GM19240 (cell line): ENCODE data around the gene PLK5.
A peak's percentile ranks its signal among the peaks of the same experiment; 100 is the strongest.
"Not testable (repeated sequence)": the region's sequence is repeated elsewhere in the genome, so short reads cannot be mapped to it uniquely, and the experiment has no call there.

Experiments used
- DNase-seq: peaks from one replicate; pipeline ENCODE4 v3.0.0; 2011; ENCODE audit warnings: low spot score; ENCODE audit not compliant: insufficient read length

PLK5 gene

DNA sequence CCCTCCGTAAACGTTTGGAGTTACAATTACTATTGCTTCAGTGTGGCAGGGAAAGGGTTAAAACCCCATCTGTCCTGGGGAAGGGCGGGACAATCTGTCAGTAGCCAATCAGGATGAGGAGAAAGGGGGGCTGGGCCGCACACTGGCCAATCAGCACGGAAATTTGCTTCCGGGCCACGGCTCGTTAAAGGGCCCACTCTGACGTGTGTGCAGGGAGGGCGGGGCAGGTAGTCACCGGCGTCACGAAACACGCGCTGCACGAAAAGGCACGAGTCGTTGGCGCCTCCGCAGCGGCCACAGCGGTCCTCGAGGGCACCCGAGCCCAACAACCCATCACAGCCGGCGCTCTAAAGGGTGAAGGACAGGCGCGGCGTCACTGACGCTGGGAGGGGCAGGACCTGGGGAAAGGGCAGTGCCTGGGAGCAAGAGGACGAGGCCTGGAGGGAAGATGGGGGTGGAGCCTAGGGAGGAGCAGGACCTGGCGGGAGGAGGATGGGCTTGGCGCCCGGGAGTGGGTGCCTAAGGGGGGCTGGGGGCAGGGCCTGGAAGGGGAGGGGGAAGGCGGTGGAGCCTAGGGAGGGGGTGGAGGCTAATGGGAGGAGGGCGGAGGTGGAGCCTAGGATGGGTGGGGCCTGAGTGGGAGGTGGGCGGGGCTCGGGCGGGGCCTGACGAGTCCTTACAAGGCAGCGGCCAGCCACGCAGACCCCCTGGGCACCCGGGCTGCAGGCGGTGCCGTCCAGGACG lies 15.9 kb upstream of the PLK5 start:
- peak; percentile 91 for DNase-seq

DNA sequence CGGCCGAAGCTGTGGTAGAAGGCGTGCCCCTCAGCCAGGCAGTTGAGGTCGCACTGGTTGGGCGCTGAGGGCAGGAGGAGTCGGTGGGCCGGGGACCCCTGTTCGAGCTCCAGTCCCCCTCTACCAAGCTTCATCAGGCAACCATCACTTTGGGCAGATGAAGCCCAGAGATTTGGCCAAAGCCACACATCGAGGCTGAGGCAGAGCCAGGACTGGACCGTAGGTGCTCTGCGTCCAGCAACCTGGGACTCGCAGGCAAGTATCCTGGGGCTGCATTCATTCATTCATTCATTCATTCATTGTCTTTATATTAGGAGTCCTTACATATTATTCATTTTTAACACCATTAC lies 15.4 kb upstream of the PLK5 start:
- no peak for DNase-seq

DNA sequence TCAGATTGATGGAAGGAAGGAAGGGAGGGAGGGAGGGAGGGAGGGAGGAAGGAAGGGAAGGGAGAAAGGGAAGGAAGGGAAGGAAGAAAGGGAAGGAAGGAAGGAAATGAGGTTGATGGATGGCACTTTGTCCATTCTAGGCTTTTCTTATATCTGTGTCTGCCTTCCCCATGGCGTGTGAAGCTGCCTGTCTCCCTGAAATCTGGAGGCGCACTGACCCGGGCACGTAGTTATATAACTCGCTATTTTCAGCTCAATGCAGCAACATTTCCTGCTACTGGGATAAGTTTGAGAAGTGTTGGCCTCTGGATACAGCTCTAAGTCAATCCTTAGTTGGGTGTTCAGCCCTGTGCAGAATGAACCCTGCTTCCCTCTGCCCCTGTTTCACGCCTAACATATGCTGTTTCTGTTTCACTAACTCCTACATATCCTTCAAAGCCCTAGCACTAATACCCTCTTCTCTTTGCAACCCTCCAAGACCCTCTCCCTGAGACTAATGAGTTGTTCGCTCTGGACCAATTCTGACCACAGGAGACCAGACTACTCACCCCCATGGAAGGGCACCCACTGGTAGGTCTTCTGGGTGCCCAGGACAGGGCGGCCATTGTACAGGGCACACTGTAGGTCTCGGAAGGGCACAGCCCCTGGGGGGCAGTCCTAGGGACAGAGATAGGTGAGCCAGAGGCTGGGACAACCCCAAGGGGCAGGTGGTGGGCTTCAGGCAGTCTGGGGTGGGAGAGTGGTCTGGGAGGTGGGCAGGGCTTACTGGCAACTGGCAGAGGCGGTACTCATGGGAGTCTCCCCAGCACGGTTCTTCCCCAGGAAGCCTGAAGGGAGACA lies 14.1 kb upstream of the PLK5 start:
- no peak for DNase-seq

DNA sequence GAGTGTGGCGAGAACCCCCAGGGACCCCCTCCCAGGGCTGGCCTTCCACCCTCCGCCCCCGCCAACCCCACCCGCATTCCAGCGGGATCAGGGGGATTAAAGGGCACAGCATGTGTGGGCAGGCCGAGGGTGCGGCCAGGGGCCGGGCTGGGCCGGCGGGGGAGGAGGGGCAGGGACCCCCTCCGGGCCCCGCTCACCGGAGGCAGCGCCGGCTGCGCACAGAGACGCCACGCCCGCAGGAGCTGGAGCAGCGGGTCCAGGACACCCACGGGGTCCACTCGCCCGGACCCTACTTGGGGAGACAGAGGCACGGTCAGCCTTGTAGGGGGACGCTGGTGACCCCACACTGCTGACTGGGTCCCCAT lies 13.5 kb upstream of the PLK5 start:
- DNase-seq = no peak

DNA sequence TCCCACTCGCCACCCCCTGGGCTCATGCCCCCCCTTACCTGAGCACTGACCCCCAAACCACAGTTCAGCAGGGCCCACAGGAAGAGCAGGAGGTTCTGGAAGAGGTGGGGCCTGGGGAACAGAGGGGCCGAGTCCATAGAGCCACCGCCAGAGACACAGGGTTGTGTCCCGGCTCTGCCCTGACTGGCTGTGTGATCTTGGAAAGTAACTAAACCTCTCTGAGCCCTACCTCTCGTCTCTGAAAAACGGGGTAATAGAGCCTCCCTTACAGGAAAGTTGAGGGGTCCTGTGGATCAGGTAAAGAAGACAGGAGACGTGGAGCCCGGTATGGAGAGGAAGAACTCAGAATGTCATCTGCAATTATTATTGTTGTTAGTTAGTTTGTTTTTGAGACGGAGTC lies 13.1 kb upstream of the PLK5 start:
- no peak for DNase-seq

DNA sequence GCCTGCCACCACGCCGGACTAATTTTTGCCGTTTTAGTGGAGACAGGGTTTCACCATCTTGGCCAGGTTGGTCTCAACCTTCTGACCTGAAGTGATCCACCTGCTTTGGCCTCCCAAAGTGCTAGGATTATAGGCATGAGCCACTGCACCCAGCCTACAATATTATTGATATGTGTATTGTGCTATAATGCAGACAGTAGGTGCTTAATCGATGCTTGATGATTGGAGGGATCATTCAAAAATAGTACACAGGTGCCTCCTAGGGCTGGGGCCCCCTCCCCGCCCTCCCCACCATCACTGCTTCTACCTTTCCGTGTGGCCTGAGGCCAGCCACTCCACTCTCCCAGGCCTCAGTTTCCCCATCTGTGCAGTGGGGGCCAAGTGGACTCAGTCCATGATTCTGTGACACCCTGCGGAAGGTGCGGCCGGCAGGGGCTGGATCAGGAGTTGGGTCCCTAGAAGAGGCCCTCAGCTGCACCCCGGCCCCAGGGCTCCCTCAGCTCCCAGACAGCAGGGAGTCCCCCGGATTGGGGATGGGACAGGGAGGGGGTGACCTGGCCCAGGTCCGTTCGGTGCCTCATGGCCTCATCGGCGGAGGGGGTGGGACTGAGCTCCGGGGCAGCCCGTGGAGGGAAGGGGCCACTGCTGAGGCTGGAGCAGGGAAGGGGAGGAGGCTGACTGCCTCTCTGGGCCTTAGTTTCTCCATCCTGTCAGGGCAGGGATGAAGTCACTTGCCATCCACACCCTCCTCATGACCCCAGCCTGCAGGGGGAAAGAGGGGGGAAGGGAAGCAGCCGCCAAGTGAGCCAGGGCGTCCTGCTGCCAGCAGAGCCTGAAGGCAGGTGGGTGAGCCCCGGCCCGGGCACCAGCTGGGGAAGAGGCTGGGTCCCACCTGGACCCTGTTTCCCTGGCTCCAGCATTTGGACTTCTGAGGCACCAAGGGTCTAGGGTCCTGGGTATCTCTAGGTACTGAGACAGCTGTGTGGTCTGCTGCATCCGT lies 12.3 kb upstream of the PLK5 start:
- DNase-seq = no peak

DNA sequence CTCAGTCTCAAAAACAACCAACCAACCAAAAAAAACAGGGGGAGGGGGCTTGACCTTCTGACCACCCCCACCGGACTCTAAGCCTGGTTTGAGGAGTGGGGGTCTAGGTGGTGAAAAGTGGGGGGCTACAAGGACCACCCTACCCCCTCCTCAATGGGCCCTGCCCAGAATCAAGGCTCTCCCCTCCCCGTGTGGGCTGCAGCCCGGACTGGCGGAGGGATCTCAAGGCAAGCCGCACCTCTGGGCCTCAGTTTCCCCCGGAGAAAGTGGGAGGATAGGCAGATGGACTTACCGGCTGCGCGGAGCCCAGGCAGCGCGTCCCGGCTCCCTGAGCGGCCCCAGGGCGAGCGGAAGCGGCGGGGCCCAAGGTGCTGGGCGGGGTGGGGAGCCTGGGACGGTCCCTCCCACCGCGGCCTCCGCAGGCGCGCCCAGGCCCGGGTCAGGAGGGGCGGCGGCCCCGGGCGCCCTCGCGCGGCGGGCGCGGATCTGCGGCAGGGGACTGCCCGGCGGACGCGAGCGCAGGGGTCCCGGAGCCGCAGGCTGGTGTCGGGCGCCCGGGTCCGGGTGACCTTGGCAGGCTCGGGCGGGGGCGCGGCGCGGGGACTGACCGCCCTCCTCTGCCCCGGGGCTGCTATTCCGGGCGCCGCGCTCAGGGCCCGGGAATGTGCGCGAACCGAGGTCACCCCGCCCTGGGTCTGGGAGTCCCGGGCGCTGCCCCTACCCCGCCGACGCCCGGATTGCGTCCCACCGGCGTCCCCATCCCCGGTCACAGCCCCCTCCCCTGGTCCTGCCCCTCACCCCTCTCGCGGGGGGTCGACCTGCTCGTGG lies 11.0 kb upstream of the PLK5 start, which contains the start of gene ADAMTSL5:
TSS of gene ADAMTSL5 (minus strand) at position 349 of the 828 bp plus-strand sequence. CDS start 2,076 bp downstream, outside the sequence.
- DNase-seq = peak; percentile 64

DNA sequence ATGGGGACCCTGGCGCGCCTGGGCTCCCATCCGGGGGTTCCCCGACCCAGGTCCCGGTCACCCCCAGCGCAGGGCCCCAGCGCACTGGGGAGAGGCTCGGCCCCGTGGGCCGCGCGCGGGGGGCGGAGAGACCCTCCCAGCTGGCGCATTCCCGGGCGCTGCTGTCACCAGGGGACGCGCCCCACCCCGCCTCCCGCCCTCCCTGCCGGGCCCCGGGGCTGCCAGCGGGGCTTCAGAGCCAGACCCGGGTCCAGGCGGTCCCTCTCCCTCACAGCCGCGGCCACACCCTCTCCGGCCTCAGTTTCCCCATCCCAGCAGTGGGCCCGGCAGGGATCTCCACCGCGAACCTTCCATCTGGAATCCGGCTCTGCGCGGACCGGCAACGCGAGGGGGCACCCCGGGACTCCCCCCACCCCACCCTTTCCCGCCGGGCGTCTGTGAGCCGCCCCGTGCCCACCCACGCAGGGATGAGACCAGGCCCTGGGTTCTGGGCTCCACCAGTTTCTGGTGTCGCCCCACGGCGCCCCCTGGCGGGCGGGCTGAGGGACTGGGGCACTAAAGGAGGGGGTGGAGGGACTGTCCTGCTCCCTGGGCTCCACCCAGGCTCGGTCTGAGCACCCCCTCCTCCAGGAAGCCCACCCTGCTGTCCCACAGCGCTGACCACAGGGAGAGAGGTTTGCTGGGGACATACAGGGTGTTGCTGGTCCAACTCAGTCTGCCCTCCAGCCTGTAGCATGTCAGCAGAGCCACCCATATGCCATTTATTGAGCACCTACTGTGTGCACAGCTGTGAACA lies 10.2 kb upstream of the PLK5 start:
- peak; percentile 41 for DNase-seq

DNA sequence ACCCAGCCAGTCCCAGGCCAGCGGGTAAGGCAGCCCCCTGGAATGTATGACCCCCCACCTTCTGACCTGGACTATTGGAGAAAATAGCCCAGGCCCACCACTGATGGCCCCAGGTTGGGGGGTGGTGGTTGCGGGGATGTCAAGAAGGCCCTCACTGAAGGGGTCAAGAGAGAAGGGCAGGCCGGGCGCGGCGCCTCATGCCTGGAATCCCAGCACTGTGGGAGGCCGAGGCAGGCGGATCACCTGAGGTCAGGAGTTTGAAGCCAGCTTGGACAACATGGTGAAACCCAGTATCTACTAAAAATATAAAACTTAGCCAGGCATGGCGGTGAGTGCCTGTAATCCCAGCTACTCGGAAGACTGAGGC lies 9.6 kb upstream of the PLK5 start:
- DNase-seq = no peak

DNA sequence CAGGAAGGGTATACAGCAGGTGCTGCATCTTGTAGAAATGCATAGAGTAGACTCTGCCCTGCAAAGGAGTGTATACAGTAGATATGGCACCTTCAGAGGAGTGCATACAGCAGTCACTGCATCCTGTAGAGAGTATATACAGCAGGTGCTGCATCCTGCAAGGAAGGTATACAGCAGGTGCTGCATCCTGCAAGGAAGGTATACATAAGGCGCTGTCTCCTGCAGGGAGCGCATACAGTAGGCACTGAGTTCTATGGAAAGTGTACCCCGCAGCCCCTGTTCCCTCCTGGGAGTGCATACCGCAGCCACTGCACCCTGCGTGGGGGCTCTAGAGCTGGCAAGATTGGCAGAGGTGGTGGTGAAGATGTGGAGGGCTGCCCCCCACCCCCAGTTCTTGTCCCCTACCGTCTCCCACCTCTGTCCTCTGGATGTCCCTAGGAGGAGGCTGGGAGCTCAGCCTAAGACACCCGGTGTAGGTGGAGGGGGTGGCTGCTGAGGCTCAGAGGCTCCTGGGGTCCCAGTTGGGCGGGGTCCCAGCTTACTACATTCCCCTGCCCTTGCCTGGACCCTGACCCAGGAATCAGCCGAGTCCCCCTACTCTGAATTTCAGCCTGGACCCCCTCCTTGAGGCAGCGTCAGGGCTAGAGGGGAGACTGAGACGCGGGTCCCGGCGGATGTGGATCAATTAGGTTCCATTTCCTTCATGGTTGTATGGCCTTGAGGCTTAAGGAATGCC lies 8.7 kb upstream of the PLK5 start:
- DNase-seq = no peak

DNA sequence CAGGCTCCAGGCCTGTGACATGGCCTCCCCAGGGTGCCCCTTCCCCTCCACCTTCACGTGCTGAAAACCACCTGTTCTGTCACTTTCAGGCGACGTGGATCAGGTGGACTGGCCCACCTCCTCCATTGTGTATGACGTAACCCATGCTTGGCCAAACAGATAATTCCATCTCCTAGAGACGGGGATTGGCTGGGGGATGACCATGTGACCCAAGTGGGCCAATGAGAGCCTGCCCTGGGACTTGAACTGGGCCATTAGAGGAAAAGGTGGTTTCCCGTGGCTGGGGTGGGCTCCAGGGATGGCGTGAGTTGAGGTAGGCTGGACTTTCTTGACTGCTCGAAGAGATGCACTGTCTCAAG lies 7.5 kb upstream of the PLK5 start:
- no peak for DNase-seq

DNA sequence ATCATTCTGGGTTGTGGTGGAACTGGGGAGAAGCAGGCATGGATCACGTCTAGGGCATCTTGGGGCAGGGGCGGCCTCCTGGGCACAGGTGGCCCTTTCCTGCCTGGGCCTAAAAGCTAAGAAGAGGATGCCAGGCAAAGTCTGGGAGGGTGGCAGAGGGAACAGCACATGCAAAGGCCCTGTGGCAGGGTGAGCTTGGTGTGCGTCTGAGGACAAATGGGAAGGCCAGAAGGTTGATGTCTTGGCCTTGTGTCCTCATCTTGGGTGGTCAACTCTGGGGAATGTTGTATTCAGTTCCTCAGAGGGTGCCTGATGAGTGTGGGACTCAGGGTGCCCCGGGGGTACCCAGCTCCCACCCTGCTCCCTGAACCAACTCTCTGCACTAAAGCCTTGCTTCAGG lies 5.4 kb upstream of the PLK5 start:
- DNase-seq = no peak

DNA sequence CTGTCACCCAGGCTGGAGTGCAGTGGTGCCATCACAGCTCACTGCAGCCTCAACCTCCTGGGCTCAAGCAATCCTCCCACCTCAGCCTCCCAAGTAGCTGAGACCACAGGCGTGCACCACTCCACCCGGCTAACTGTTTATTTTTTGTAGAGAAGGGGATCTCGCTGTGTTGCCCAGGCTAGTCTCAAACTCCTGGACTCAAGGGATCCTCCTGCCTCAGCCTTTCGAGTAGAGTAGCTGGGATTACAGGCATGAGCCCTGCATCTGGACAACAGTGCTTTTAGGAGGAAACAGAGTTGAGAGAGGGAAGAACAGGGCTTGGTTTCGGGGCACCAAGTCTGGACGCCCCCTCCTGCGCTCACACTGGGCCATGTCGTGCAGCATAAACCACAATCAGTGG lies 4.1 kb upstream of the PLK5 start:
- not testable (repeated sequence) for DNase-seq

DNA sequence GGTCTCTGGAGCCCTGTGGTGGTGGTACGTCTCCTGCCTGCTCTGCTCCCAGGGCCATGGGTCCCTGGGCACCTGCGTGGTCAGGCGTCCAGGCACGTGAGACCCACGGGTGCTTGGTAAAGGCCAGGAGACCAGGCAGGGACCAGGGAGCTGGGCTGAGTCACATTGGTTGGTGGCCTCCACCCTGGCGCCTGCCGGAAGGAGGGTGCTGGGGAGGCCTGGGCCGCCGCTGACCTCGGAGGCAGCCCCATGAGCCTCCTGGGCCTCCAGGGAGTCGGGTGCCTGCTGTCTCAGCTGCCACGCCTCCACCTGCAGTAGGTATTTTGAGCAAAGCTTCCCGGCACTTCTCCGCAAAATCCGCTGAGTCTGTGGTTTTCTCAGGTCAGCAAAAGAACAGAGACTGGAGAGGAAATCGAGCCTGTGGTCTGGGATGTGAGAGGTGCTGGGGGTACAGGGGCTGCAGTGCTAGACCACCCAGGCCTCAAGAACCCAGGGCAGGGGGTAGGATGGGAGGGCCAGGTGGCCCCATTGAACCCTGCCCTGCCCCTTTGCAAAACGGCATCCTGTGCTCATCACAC lies 3.6 kb upstream of the PLK5 start:
- no peak for DNase-seq

DNA sequence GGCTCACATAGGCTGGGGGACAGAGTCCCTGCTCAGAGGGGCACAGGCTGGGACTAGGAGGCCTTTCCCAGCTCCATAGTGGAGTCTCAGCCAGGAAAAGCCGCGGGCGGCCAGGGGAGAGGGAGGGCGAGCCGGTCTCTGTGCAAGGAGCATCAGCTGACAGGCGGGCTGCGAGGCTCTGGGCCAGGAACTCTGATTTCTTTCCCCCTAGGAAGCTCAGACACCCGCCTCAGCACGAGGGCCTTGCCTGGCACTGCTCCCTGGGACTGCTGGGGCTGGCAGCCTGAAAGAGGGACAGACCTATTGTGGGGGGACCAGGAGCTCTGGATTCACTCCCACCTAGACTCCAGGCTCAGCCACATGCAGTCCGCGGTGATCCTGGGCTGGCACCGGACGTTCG lies 2.2 kb upstream of the PLK5 start:
- DNase-seq = no peak

DNA sequence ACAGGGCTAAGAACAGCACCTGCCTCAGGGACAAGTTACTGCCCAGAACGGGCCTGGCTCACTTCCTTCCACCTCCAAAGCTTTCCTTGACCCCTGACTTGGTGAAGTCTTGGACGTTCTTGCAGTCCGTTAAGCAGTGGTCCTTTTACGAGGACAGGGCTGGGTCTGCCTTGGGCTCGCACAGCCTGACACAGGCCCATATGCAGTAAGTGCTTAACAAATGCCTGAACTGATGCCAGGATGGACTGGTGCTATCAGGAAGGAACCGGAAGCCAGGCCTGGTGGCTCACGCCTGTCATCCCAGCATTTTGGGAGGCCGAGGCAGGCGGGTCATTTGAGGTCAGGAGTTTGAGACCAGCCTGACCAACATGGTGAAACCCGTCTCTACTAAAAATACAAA lies 1.8 kb upstream of the PLK5 start:
- no peak for DNase-seq

DNA sequence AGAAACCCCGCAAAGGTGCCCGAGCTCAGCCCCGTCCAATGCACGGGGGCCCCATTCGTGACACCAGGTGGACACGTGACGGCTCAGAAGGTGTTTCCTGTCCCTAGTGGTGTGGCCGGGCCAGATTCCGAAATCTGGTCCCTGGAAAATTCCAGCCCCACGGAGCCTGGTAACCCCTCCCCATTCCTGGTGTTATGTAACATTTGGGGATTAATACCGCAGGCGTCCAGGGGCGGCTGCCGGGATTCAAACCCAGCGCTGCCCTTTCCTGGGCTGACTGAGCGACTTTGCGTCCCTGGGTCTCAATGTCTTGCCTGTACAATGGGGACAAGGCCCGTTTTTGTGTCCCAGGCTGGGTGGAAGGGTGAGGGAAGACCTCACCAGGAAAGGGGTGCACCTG lies 1.0 kb upstream of the PLK5 start:
- DNase-seq = no peak

DNA sequence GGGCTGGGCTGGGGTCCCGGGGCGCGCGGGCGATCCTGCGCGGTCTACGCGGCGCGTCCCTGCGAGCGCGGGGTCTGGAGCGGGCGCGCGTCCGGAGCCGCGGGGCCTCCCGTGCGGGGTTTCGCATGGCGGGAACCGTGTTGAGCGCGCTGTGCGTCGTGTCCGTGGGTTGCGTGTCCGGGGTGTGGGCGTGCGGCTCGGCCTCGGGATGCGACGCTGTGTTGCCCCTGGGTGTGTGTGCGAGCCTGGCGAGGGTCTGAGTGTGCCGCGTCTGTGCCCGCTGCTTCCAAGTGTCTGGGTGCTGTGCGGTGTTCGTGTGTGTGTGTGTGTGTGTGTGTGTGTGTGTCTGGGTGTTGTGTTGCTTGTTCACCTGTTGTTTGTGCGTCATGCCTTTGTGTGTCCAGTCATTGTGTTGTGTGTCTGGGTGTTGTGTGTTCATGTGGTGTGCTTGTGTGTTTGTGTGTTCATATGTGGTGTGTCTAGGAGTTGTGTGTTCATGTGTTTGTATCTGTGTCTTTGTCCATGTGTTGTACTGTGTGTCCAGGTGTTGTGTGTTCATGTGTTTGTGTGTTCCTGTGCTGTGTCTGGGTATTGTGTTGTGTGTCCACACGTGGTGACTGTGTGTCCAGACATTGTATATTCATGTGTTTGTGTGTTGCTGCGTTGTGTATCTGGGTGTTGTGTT lies 552 bp downstream of the PLK5 start:
- no peak for DNase-seq

DNA sequence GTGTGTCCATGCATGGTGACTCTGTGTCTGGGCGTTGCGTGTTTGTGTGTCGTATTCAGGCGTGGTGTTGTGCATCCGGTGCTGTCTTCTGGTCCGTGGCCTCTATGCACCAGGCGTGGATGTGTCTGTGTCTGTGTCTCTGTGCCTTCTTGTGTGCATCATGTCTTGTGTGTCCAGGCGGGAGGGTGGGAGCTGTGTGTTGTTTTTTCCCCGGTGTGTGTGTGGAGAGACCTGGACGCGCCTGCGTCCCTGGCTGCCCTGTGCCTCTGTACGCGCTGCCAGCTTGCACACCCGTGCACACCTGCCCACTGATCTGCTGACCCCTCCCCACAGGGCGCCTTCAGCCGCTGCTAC lies 1.1 kb downstream of the PLK5 start:
- no peak for DNase-seq
